ENCODE results near the gene SLCO1C1. TPM values are rescaled to one million over a fixed set of nuclear protein-coding genes. Genes with fewer than 3 reads are reported as not detected.

SLCO1C1 gene
- total and polyA plus RNA-seq, 2 donors (not counting 1 experiment from before 2014, with no cell fraction given), result not detected

DNA sequence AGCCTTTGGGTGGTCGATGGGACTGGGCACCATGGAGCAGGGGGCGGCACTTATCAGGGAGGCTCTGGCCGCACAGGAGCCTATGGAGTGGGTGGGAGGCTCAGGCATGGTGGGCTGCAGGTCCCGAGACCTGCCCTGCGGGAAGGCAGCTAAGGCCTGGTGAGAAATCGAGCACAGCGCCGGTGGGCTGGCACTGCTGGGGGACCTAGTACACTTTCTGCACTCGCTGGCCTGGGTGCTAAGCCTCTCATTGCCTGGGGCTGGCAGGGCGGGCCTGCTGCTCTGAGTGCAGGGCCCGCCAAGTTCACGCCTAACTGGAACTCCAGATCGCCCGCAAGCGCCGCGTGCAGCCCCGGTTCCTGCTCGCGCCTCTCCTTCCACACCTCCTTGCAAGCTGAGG is 82.3 kb downstream of the SLCO1C1 start:
- Histone ChIP-seq H3K9ac (ENCODE audit: low read length) (no peak overlapping the region), H4K20me1 (ENCODE audit: control insufficient read depth, insufficient read depth, low read length, poor library complexity, severe bottlenecking) (no peaks in the 10 kb centered on the region), H3K4me2 (replicated peaks; ENCODE audit: low read depth, low read length, poor library complexity, severe bottlenecking) (no peak overlapping the region), H3K4me3 (ENCODE audit: control extremely low read depth in 1 of 5, extremely low read depth in 1 of 5, insufficient read depth in 1 of 5, low read depth in 2 of 5, low read length in 4 of 5) (no peak overlapping the region), H3K9me3 (ENCODE audit: control extremely low read depth in 1 of 3, control insufficient read depth in 2 of 3, insufficient read depth in 1 of 3, low read length in 2 of 3) (peaks cover 0 to 10% (median 0%) of the 10 kb centered on the region in 3 donors), H2AFZ (ENCODE audit: insufficient read depth, low read depth, low read length, poor library complexity, severe bottlenecking) (no peak overlapping the region), H3K79me2 (ENCODE audit: control insufficient read depth, insufficient read depth, low read length) (no peaks in the 10 kb centered on the region), H3K36me3 (replicated peaks in 1 of 2; ENCODE audit: control extremely low read depth in 1 of 2, control insufficient read depth in 1 of 2, extremely low read depth in 1 of 2, insufficient read depth in 2 of 2, low read length in 1 of 2) (no peaks in the 10 kb centered on the region), H3K4me1 (ENCODE audit: control insufficient read depth in 2 of 2, insufficient read depth in 2 of 2, low read length in 2 of 2) (no peaks in the 10 kb centered on the region), H3K27ac (ENCODE audit: low read length in 2 of 2) (no peak overlapping the region), H3K27me3 (replicated peaks in 1 of 4; ENCODE audit: control extremely low read depth in 1 of 4, control insufficient read depth in 3 of 4, insufficient read depth in 4 of 4, low read length in 3 of 4) (no peaks in the 10 kb centered on the region)
- H3K9me3 Mint-ChIP-seq (ENCODE audit: insufficient read depth), result peaks cover 4% of the 10 kb centered on the region
- ATAC-seq (ENCODE audit: low read depth) (no peak), DNase-seq (no peak)
- H3K4me1 Mint-ChIP-seq, result no peaks in the 10 kb centered on the region
- ChIA-PET POLR2A (no interaction called here), CTCF (interaction anchor here (0.9 kb wide), 1 partner anchor 9 kb away, joined by 3 read pairs; no protein-coding TSS in a partner anchor)
- H3K27ac Mint-ChIP-seq, result no peak overlapping the region
- no peak overlapping the region for H3K4me3 Mint-ChIP-seq
- 89% methylated on average over 20 of the region's 20 CpGs for WGBS (ENCODE audit: insufficient coverage)
- intact Hi-C loops (cut with micrococcal nuclease), result no loop called here
- no peak for TF ChIP-seq CTCF (IDR thresholded peaks at IDR 0.05)
- no peak for TF ChIP-seq EZH2 (IDR thresholded peaks at IDR 0.05; ENCODE audit: borderline replicate concordance, insufficient read depth, low read depth, low read length, poor library complexity, severe bottlenecking)
- no peaks in the 10 kb centered on the region for H3K27me3 Mint-ChIP-seq

DNA sequence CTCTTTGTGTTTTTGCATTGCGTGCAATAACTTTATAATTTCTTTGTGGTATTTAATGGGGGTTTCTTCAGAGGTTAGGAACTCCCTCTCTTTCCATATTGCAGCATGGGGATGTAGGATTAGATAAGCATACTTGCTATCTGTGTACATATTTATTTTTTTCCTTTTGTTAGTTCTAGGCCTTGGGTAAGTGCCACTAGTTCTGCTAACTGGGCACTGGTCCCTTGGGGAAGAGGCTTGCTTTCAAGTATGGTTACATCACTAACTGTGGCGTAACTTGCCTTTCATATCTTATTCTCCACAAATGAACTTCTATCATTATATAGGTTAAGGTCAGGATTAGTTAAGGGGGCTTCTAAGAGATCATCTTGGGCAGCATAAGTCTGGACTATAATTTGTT is 83.8 kb downstream of the SLCO1C1 start:
- POLR2A ChIA-PET, result no interaction called here

More for the DNA sequence above, 83.8 kb downstream of the SLCO1C1 start:
- no peaks in the 10 kb centered on the region for H3K4me1 ChIP-seq (ENCODE audit: control insufficient read depth in 2 of 2, insufficient read depth in 2 of 2, low read length in 2 of 2)
- intact Hi-C loops (cut with micrococcal nuclease), result no loop called here
- H3K9me3 ChIP-seq (ENCODE audit: control extremely low read depth in 1 of 3, control insufficient read depth in 2 of 3, insufficient read depth in 1 of 3, low read length in 2 of 3), result peaks cover 0 to 18% (median 0%) of the 10 kb centered on the region in 3 donors
- no peak for ATAC-seq (ENCODE audit: low read depth)
- Mint-ChIP-seq H3K9me3 (ENCODE audit: insufficient read depth) (peaks cover 4% of the 10 kb centered on the region), H3K27me3 (no peaks in the 10 kb centered on the region), H3K4me3 (no peak overlapping the region), H3K4me1 (no peaks in the 10 kb centered on the region), H3K27ac (no peak overlapping the region)
- no peak overlapping the region for H2AFZ ChIP-seq (ENCODE audit: insufficient read depth, low read depth, low read length, poor library complexity, severe bottlenecking)
- H3K36me3 ChIP-seq (replicated peaks in 1 of 2; ENCODE audit: control extremely low read depth in 1 of 2, control insufficient read depth in 1 of 2, extremely low read depth in 1 of 2, insufficient read depth in 2 of 2, low read length in 1 of 2), result no peaks in the 10 kb centered on the region
- H3K27me3 ChIP-seq (replicated peaks in 1 of 4; ENCODE audit: control extremely low read depth in 1 of 4, control insufficient read depth in 3 of 4, insufficient read depth in 4 of 4, low read length in 3 of 4), result no peaks in the 10 kb centered on the region
- no peaks in the 10 kb centered on the region for H3K79me2 ChIP-seq (ENCODE audit: control insufficient read depth, insufficient read depth, low read length)
- CTCF ChIA-PET, result no interaction called here
- H3K4me3 ChIP-seq (ENCODE audit: control extremely low read depth in 1 of 5, extremely low read depth in 1 of 5, insufficient read depth in 1 of 5, low read depth in 2 of 5, low read length in 4 of 5), result no peak overlapping the region
- H3K27ac ChIP-seq (ENCODE audit: low read length in 2 of 2), result no peak overlapping the region
- no peaks in the 10 kb centered on the region for H4K20me1 ChIP-seq (ENCODE audit: control insufficient read depth, insufficient read depth, low read length, poor library complexity, severe bottlenecking)
- no peak for DNase-seq
- H3K9ac ChIP-seq (ENCODE audit: low read length), result no peak overlapping the region
- no peak for TF ChIP-seq EZH2 (IDR thresholded peaks at IDR 0.05; ENCODE audit: borderline replicate concordance, insufficient read depth, low read depth, low read length, poor library complexity, severe bottlenecking)
- TF ChIP-seq CTCF (IDR thresholded peaks at IDR 0.05), result no peak
- no CpG with 5 or more reads among the region's 2 CpGs for WGBS (ENCODE audit: insufficient coverage)
- no peak overlapping the region for H3K4me2 ChIP-seq (replicated peaks; ENCODE audit: low read depth, low read length, poor library complexity, severe bottlenecking)

All from B cell (primary cell).